ENCODE measurements around the gene UGT1A1. TPM values are rescaled to one million over a fixed set of nuclear protein-coding genes. Genes with fewer than 3 reads are reported as not detected.
"Not testable (repeated sequence)": the region's sequence is repeated elsewhere in the genome, so short reads cannot be mapped to it uniquely, and the experiment has no call there.

Gene UGT1A1
- total RNA-seq, 1 donor from 2014 or later: under 0.01 TPM

DNA sequence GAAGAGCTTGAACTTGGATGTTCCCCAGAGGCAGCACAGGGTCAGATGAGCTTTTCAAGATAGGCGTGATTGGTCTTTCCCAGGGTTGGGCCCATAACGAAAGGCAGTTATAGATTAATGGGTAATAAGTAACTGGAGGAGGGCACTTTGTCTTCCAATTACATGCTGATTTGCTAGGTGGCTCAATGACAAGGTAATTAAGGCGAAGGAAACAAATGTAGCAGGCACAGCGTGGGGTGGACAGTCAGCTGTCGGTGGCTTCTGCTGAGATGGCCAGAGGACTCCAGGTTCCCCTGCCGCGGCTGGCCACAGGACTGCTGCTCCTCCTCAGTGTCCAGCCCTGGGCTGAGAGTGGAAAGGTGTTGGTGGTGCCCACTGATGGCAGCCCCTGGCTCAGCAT, 41.5 kb upstream of the UGT1A1 start, which contains the start of gene UGT1A4:
Gene UGT1A4, plus strand, starts transcription at position 185 of the 400 bp plus-strand sequence. Its CDS starts 85 bp downstream, at position 270.
- no peaks in the 10 kb centered on the region for H3K27me3 ChIP-seq (ENCODE audit: control insufficient read depth, insufficient read depth, low read length)
- H3K4me3 ChIP-seq (ENCODE audit: low read depth, low read length): no peak within 1 kb of the TSS
- TF ChIP-seq, protein P1, sequence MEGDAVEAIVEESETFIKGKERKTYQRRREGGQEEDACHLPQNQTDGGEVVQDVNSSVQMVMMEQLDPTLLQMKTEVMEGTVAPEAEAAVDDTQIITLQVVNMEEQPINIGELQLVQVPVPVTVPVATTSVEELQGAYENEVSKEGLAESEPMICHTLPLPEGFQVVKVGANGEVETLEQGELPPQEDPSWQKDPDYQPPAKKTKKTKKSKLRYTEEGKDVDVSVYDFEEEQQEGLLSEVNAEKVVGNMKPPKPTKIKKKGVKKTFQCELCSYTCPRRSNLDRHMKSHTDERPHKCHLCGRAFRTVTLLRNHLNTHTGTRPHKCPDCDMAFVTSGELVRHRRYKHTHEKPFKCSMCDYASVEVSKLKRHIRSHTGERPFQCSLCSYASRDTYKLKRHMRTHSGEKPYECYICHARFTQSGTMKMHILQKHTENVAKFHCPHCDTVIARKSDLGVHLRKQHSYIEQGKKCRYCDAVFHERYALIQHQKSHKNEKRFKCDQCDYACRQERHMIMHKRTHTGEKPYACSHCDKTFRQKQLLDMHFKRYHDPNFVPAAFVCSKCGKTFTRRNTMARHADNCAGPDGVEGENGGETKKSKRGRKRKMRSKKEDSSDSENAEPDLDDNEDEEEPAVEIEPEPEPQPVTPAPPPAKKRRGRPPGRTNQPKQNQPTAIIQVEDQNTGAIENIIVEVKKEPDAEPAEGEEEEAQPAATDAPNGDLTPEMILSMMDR (IDR thresholded peaks at IDR 0.05; ENCODE audit: insufficient read depth, low read length, severe bottlenecking): no peak
- DNase-seq (ENCODE audit: low read depth) (no peak), FAIRE-seq (peak; percentile 94)
- peaks cover 7% of the 10 kb centered on the region for H3K36me3 ChIP-seq (ENCODE audit: control insufficient read depth, insufficient read depth, low read length)

DNA sequence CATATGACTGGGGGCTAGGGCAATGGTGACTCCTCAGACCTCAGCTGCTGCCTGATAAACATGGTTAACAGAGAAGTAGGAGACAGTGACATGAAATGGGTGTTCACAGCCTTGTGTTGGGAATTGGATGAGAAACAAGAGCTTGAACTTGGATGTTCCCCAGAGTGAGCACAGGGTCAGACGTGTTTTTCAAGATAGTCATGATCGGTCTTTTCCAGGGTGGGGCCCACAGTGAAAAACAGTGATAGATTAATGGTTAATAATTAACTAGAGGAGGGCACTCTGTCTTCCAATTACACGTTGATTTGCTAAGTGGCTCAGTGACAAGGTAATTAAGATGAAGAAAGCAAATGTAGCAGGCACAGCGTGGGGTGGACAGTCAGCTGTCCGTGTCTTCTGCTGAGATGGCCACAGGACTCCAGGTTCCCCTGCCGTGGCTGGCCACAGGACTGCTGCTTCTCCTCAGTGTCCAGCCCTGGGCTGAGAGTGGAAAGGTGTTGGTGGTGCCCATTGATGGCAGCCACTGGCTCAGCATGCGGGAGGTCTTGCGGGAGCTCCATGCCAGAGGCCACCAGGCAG, 31.3 kb upstream of the UGT1A1 start, which contains the start of gene UGT1A3:
Gene UGT1A3, plus strand, starts transcription at position 320 of the 579 bp plus-strand sequence. Its CDS starts 85 bp downstream, at position 405.
- Histone ChIP-seq H3K4me3 (ENCODE audit: low read depth, low read length) (no peak within 1 kb of the TSS), H3K36me3 (ENCODE audit: control insufficient read depth, insufficient read depth, low read length) (peaks cover 6% of the 10 kb centered on the region), H3K27me3 (ENCODE audit: control insufficient read depth, insufficient read depth, low read length) (no peaks in the 10 kb centered on the region)
- no peak for DNase-seq (ENCODE audit: low read depth)
- peak; percentile 82 for FAIRE-seq
- TF ChIP-seq, protein P1 (IDR thresholded peaks at IDR 0.05; ENCODE audit: insufficient read depth, low read length, severe bottlenecking): no peak

DNA sequence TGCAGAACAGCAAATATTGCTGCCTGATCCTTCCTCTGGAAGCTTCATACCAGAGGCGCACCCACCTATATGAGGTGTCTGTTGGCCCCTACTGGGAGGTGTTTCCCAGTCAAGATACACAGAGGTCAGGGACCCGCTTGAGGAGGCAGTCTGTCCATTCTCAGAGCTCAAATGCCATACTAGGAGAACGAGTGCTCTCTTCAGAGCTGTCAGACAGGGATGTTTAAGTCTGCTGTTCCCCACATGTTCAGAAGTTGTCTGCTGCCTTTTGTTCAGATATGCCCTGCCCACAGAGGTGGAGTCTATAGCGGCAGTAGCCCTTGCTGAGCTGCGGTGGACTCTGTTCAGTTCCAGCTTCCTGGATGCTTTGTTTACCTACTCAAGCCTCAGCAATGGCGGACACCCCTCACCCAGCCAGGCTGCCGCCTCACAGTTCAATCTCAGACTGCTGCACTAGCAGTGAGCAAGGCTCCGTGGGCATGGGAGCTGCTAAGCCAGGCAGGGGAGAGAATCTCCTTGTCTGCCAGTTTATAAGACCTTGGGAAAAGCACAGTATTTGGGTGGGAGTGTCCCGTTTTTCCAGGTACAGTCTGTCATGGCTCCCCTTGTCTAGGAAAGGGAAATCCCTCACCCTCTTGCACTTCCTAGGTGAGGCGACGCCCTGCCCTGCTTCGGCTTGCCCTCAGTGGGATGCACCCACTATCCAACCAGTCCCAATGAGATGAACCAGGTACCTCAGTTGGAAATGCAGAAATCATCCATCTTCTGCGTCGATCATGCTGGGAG, 23.0 kb upstream of the UGT1A1 start:
- not testable (repeated sequence) for DNase-seq (ENCODE audit: low read depth); H3K36me3 ChIP-seq (ENCODE audit: control insufficient read depth, insufficient read depth, low read length); H3K4me3 ChIP-seq (ENCODE audit: low read depth, low read length); H3K27me3 ChIP-seq (ENCODE audit: control insufficient read depth, insufficient read depth, low read length); FAIRE-seq

DNA sequence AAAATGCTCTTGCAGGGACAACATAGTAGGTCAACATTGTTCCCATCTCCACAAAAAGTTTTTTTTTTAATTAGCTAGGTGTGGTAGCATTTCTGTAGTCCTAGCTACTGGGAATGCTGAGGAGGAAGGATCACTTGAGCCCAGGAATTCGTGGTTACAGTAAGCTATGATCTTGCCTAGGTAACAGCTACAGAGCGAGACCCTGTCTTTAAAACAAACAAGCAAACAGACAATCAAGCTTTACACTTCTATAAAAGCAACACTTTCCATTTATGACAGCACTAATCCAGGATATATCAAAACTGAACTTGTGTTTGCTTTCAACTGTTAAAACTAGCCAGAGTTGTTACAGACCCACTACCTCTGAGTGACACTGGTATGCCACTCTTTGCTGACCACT, 19.2 kb upstream of the UGT1A1 start:
- H3K27me3 ChIP-seq (ENCODE audit: control insufficient read depth, insufficient read depth, low read length): no peaks in the 10 kb centered on the region
- H3K36me3 ChIP-seq (ENCODE audit: control insufficient read depth, insufficient read depth, low read length): peaks cover 6% of the 10 kb centered on the region
- FAIRE-seq: no peak
- H3K4me3 ChIP-seq (ENCODE audit: low read depth, low read length): no peak overlapping the region
- TF ChIP-seq, protein P1 (IDR thresholded peaks at IDR 0.05; ENCODE audit: insufficient read depth, low read length, severe bottlenecking): no peak
- DNase-seq (ENCODE audit: low read depth): no peak

DNA sequence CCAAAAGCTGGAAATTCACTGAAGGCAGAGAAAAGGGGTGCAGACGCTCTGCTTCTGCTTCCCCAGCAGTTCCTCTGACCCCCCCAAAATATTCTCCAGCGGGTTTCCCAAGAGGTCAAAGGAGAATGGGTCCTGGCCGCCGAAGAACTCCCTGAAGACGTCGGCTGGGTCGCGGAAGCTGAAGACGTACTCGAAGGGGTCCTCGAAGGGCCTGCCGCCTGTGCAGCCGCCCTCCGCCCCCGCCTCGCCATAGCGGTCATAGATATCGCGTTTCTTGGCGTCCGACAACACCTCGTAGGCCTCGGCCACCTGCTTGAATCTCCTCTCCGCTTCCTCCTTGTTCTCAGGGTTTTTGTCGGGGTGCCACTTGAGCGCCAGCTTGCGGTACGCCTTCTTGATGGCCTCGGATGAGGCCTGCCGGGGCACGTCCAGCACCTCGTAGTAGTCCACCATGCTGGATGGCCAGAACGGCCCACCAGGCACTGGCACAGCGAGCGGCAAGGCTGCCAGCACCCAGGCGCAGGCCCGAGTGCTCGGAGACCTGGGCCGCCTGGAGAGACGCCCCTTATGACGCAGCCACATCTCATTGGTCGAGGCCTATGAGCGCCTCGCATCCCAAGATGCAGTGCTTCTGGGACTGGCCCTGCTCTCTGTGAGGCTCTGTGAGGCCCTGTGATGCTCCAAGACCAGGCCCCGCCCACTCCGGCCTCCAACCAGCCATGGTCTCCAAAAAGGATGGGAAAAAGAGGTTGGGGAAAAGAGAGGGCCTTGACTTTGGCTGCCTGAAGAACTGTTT, 16.4 kb upstream of the UGT1A1 start:
- no peaks in the 10 kb centered on the region for H3K27me3 ChIP-seq (ENCODE audit: control insufficient read depth, insufficient read depth, low read length)
- DNase-seq (ENCODE audit: low read depth) (no peak), FAIRE-seq (no peak)
- TF ChIP-seq, protein P1 (IDR thresholded peaks at IDR 0.05; ENCODE audit: insufficient read depth, low read length, severe bottlenecking): no peak
- H3K36me3 ChIP-seq (ENCODE audit: control insufficient read depth, insufficient read depth, low read length): peaks cover 1% of the 10 kb centered on the region
- no peak overlapping the region for H3K4me3 ChIP-seq (ENCODE audit: low read depth, low read length)

Data from bronchial epithelial cell (primary cell).